ENCODE measurements around the gene USP21.

The USP21 gene

DNA sequence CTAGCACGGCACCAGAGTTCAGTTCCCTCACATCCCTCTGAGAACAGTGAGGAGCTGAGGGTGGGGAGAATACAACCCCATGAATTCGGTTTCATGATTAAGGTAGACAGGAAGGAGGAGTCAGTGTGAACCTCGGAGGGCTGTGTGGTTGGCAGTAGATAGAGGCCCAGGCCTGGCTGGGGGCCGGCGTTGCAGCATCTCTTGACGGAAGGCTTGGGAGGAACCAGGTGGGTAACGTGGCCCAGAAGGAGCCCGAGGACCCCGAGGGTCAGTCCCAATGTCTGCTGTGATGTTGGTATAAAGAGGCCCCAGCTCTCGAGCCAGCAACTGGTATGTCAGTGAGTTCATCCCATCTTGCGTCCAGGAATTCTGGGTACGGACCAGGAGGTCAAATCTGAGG, 12.4 kb downstream of the USP21 start:
- DNase-seq (ENCODE audit: low read depth in 2 of 2), result no peak

DNA sequence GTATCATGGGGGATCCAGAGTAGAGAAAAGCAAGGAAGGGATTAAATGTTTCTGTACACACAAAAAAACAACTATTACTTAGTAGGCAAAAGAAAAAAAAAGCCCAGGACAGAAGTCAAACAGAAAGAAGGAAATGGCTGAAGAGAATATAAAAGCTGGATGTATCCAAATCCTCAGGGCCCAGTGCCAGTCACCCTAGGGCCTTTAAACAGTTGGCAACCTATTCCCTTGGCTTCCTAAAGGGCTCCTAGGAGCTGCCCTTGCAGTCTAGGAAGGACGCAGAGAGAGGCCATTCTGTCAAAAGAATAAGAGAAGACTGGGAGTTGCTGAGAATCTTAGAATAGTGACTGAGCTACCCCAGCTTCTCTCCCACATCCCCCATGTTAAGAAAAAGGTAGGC, 13.0 kb downstream of the USP21 start:
- no peak for DNase-seq (ENCODE audit: low read depth in 2 of 2)

DNA sequence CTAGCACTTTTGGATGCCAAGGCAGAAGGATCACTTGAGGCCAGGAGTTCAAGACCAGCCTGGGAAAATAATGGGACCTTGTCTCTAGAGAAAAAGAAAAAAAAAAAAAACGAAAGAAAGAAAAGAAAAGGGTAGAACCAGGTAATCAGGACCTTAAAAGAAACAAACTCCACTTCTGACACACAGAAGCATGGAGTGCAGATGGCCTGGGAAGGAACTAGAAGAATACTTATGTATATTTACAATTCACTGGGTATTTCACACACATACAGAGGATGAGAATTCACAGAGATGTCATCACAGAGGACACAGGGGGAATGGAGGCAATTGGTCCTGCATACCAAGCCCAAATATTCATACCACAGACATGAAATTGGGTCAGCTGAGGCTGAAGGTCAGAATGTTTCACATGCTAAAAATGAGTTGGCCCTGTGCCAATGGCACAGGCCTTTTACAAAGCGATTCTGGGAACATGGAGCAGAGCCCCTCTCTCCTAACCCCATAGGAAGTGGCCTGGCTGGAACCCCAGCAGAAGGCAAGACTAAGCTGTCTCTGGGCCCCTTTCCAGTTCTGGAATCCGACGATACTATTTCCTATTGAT, 13.6 kb downstream of the USP21 start:
- no peak for DNase-seq (ENCODE audit: low read depth in 2 of 2)

DNA sequence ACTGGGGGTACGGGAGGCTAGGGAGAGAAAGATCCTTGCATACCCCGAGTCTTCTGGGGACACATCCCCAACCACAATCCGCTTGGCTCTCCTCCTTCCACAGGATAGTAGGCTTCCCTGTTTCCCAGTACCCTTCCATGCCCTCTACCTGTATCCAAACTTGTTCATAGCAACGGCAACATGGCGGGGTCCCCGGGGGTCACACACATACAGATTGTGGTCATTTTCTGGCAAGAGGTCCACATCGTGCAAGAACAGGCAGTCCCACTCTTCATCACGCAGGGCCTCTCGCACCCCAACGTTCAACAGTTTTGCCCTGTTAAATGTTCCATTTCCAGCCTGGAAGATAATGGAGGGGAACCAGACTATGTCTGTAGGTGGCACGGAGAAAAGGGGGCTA, 14.4 kb downstream of the USP21 start:
- no peak for DNase-seq (ENCODE audit: low read depth in 2 of 2)

DNA sequence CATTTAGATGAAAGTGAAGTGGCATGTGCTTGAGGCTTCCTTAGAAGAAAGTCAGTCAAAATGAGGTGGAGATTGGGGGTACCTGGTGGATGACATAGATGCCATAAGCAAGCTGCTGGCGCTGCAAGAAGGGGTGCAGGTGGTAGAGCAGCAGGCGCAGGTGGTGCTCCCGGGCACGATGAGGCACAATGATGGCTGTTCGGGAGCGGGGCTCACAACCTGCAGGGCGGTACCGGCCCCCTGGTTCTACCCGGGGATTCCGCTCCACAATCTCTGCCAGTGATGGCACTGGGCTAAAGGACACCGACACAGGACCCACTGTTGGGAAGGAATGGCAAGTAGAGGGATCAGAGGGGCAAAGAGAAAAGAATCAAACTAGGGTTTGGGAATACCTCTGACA, 15.6 kb downstream of the USP21 start:
- no peak for DNase-seq (ENCODE audit: low read depth in 2 of 2)

DNA sequence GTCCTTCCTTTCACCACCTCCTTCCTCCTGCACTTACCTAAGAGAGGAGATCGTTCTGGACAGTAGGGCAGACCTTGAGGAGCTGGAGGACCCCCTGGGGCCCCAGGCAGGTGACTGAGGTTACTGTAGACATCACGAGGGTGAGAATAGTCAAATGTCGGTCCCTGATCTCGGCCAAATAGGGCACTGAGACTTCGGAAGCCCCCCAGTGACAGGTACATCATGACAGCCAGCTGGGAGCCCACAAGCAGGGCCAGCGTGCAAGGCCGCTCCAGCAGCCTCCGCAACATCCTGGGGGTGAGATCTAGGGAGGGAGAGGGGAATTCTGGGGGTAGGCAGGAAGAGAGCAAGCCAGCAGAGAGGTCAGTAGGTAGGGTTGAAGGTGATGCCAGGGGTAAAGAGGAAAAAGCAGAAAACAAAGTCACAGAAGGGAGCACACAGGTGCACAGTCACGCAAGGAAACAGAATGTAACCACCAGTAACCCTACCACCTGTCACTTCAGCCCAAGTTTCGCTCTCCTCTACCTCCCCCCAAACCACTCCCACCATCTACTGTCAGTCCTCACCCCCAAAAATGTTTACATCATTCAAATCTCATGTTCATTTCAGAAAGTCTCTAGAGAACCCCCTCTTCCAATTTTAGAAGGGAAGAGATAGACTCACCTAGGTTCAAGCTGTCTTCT, 16.6 kb downstream of the USP21 start:
- DNase-seq (ENCODE audit: low read depth in 2 of 2), result no peak

DNA sequence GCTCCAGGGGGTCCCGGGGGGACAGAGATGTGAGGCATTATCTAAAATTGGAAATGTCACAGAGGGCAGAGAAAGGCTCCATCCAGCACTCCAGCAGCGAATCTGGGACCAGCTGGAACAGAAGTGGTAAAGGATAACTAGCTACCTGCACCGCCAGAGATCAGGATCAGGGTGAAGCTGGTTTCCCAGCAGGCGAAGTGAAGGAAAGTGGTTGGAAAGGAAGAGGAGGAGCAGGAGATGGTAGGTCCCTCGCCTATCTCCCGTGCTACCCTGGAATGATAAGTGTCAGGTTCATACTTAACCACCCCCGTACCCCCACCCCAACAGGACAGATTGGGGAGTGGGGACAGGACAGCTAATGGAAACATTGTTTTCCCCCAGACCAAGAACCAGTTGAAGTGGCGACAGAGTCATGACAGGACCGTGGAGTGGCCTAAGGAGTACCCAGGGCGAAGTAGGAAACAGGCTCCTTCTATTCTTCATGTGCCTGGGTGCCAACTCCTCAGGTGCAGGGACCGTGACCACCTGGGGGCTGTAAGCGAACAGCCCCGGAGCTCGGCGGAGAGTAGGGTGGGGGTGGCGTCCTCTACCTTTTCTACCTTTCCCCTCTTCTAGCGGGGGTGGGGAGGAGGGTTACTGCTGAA, 17.3 kb downstream of the USP21 start:
- DNase-seq (ENCODE audit: low read depth in 2 of 2), result no peak

DNA sequence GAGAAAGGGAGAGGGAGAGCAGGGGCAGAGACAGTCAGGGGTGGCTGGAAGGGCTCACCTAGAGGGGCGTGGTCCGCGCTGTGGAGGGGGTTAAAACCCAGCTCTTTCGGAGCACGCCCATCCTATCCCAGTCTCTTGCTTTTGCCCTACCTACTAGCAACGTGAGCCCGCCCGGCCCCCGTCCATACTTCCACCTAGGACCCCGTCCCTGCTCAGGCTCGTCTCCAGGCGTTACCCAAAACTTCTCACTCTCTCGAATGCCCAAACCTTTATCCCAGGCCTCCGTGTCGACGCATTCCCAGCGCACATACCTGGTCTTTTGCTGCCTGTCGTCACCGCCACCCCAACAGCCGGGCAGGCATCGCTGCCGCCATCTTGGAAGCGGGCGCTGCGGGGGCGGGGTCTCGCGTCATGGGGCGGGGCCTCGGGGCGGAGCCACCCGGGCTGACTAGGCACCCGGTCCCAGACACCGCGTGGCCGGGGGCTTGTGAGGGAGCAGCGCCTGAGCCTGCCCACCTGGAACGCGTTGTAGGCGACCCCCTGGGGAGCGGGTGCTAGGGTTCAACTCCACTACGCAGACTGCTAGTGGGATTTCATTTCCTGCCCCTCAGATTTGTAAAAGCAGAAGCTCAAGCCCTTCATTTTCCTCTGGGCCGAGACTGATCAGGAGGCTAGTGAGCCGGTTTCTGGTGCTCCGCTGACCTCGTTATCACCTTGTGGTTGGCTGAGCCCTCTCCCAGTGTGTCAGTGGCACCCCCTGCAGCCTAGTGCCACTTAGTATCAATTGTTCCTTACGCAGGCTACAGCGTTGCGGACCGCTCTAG, 18.0 kb downstream of the USP21 start, which contains the start of gene B4GALT3:
B4GALT3 (minus strand) TSS at position 396 of the 824 bp plus-strand sequence. CDS start 1,447 bp downstream, outside the sequence.
- DNase-seq (ENCODE audit: low read depth in 2 of 2), result peak; percentile 90 to 92

DNA sequence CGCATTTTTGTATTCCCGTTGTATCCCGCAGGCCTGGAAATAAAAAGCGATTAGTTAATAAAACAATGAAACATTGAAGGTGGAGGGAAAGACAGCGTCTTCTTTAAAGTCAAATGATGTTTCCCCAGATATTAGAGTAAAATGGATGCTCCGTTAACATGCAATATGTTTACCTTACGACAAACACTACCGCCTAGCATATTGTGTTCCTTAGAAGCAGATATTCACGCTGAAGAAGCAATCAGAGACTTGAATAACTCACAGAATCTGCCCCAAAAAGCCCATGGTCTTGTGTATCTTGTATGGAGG, 18.6 kb downstream of the USP21 start:
- no peak for DNase-seq (ENCODE audit: low read depth in 2 of 2)

DNA sequence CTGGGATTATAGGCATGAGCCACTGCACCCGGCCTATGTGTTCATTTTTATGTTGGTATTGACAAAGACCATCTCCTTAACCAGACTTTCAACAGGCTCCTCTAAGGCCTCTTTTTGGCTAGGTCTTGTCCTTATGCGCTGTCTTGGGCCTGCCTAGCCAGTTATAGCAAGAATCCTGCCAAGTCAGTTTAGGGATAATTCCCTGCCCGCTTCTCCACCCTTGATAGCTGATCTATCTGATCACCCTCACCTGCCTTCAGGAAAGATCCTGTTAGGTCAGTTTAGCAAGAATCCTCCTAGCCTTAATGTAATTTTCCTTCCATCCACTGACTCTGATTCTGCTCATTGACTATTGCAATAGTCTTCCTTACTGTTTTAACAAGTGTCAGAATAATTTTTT, 20.4 kb downstream of the USP21 start:
- no peak for DNase-seq (ENCODE audit: low read depth in 2 of 2)

DNA sequence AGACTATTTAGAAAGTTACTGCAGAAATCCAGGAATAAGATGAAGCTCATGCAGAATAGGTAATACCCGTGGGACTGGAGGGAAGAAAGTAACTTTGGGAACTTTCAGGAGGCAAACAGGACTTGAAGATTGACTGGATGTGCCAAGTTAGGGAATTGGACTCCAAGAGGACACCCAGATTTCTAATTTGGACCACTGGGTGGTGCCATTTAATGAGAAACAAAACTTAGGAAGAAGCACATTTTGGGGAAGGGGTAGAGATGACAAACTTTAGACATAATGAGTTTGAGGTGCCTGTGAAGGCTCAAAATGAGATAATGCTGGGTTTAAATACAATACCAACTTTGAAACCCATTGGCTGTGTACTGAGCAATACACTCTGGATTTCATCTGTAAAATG, 21.3 kb downstream of the USP21 start:
- no peak for DNase-seq (ENCODE audit: low read depth in 2 of 2)

DNA sequence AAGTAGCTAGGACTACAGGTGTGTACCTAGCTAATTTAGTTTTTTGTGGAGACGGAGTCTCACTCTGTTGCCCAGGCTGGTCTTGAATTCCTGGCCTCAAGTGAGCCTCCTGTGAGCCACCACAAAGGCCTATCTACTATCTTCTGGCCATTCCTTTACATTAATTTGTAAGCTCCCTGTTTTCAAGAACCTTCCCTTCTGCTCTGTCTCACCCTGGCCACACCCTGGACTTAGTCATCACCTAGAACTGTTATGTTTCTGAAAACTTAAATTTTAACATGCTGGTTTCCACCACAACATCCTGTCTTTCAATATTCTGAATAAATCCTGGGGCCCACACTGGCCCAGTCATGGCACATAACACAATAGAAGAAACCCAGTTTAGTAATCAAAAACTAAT, 22.9 kb downstream of the USP21 start:
- peak in 1 of 2 donors; percentile 30 for DNase-seq (ENCODE audit: low read depth in 2 of 2)

DNA sequence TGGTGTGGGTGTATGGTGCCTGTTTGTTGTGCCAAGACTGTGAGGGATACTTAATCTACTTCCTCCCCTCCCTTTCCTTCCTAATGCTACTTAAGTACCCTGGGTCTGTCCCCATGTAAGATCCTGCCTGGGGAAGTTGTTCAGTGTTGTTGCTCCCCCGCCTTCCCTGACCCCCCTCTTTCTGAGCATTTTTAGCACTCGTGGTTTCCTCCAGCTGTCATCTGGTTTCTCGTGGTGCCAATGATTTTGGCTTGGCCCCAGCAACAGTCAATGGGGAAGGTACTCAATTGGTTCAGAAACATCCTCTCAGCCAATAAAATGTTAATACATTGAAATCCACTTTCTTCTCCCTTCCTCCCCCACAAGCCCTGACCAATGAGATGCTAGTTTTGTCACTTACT, 26.0 kb downstream of the USP21 start:
- DNase-seq (ENCODE audit: low read depth in 2 of 2), result peak; percentile 44 to 55

DNA sequence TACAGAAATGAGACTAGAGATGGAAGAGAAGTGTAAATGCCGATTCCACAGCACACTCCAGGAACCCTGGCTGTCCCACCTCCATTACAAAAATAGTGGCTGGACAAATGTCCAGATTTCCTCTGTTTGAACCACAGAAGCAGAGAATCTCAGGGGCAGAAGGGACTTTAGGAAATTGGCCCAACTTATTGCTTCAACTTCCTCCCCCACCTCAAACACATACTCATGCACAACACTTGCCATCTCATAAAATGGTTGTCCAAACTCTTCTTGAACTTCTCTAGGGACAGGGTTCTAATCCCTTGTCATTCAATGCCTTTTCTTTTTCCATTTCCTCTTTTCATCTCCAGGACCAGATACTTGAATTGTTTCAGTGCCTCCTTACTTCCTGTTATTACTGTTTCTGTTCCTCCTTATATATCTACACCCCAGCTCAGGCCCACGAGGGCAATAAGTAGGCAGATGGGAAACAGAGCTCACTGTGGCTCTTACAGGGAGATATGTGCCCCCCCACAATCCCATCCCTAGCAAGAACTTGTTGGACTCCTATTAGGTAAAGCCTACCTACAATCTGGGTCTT, 26.5 kb downstream of the USP21 start:
- DNase-seq (ENCODE audit: low read depth in 2 of 2), result no peak

DNA sequence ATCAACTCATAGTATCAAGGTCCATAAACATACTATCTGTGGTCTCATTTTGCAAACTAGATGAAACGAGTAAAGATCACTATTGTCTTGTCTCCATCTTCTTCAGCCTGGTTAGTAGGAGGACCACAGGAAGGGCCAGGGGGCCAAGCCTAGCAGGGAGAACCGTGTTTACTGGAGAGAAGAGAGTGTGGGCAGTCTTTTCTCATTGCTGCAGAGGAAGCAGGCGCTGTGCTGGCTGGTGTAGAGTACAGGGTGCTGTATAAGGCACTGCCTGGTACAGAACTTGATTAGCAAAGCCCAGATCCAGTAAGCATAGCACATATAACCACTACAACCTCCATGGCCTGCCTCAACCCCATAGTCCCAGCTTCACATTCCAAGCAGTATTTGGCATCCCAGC, 28.0 kb downstream of the USP21 start:
- no peak for DNase-seq (ENCODE audit: low read depth in 2 of 2)

DNA sequence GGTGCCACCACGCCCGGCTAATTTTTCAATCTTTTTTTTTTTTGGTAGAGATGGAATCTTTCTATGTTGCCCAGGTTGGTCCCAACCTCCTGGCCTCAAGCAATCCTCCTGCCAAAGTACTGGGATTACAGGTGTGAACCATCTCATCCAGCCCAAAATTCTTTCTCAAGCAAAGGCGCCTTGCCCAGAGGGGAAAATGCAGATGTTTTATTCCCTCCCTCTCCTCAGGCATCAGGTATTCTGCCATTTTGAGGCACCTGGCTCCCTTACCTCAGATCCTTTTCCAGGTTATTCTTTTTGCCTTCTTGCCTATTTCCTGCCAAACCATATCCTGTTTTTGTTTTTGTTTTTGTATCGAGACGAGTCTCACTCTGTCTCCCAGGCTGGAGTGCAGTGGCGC, 29.1 kb downstream of the USP21 start:
- DNase-seq (ENCODE audit: low read depth in 2 of 2), result no peak

DNA sequence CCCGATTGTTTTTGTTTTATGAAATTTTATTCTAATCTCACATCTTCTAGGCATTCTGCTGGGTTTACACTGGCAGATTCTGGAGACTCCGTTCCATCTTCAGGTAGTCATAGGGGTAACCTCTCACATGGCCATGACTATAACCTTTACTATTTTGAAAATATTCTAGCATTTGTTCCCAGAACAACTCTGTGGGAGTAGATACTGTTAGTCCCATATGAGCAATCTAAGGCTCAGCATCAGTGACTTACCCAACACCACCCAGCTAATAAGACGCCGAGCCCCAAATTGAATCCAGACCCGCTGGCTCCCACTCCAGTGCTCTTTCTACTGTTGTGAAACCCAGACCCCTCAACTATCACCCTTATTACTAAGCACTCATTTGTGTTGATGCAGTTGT, 29.7 kb downstream of the USP21 start:
- DNase-seq (ENCODE audit: low read depth in 2 of 2), result no peak

DNA sequence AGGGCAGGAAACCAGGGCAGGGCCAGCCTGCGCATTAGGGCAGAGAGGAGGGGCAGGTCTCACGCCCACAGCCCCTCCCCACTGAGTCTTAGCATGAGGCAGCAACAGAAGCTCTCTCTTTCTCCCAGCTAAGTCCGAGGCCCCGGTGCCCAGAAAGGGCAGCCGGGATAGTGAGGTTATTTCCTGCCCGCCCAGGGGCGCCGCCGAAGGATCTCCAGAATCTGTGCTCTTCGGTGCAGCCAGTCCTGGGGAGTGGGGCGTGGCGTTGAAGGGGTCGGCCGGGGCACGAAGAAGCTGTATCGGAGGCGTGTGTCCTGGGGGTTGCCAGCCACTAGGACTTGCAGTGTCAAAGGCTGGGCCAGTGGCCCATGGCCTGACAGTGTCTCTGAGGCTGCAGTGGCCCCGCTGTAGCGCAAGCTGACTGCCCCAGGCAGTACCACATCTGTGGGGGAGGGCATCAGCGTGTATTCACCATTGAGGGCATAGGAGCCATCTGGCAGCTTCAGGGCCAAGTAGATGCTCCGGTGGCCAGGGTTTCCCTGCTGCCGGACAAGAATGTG, 31.7 kb downstream of the USP21 start:
- no peak for DNase-seq (ENCODE audit: low read depth in 2 of 2)

DNA sequence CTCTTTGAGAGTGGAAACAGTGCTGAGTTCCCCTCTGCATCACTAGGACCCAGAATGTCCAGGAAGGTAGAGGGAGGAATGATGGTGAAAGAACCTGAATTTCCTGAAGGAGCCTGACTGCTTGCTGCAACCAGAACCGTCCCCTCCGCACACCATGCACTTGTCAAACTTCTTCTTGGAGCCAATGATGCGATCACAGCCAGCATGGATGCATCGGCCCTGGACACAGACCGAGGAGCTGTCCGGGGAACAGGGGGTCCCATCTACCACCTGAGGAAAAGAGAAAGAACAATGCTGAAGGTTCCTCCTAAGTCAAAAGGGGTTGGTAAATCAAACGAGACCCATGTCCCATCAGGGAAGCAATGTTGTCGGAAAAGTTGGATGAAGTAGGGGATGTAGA, 32.7 kb downstream of the USP21 start:
- DNase-seq (ENCODE audit: low read depth in 2 of 2), result no peak

DNA sequence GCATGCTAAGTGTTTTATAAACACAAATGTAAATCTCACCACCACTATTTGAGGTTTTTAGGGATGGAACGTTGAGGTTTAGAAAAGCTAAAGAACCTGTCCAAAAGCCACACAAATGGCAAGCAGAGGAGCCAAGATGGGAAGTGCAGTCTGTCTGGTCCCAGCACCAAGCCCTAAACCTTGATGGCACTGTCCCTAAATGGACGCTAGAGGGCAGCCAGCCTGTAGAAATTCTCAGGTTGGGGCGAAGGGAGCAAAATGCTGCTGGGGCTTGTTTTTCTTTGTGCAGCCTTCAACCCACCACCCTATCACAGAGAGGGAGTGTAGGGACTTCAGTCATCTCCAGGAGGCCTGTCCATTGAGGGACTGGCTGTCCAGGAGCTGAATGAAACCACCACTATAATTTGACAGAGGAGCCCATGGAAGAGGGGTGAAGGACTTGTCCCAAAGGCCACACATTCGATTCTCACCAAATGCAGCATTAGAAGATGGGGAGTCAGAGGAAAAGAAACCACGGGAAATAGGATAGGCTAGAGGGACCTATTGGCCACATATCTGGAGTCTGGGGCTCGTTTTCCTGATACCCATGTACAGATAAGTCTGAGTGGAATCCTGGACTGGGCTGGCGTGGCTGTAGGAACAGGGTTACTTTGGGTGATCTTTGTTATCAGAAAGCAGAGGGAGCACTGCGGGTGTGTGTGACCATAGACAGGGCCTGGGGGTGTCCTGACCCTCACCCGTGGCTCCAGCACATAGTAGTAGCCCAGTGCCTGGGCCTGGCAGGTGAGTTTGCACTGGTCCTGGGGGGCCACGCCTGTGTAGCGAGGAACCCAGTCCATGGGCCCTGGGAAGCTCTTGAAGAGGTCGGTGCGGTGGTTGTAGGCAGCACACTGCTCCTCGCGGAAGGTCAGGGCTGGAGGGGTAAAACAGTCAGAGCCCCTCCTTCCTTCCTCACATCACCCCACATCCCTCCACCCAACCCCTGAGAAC, 33.5 kb downstream of the USP21 start:
- DNase-seq (ENCODE audit: low read depth in 2 of 2), result peak in 1 of 2 donors; percentile 35

Data from stimulated activated CD8-positive, alpha-beta memory T cell treated with anti-CD3 and anti-CD28 coated beads, Interleukin-2, amount 100 ng/mL, for 1 hour (primary cell).